Cardiac fibroblast (primary cell): ENCODE measurements around the gene KIF12.

ENCODE experiments used
- DNase-seq, 2 donors: peaks; one replicate each; pipeline versions ENCODE4 v3.0.0 to v3.0.0-alpha.2; 2010; ENCODE audit warnings: low read depth in 2 of 2
- H3K4me3 ChIP-seq, 2 donors: replicated peaks in 1 of 2; 1 replicate in 1 of 2; 2 replicates in 1 of 2; pipeline ENCODE4 v1.5.1; 2011; ENCODE audit warnings: low read depth in 2 of 2, low read length in 2 of 2, mild to moderate bottlenecking in 2 of 2, moderate library complexity in 1 of 2
- CTCF ChIP-seq: IDR thresholded peaks from one replicate; pipeline ENCODE4 v1.5.1; 2011; ENCODE audit warnings: low read depth, mild to moderate bottlenecking, low read length, inconsistent platforms

Gene KIF12

GRCh38 chr9:114051706-114052105 lies 47.4 kb downstream of the KIF12 start:
- DNase-seq = no peak
- no peak overlapping the region for H3K4me3 ChIP-seq
- TF ChIP-seq CTCF = no peak

GRCh38 chr9:114051281-114051680 lies 47.8 kb downstream of the KIF12 start:
- no peak for TF ChIP-seq CTCF
- no peak overlapping the region for H3K4me3 ChIP-seq
- no peak for DNase-seq

- H3K4me3 ChIP-seq = no peak overlapping the region
- TF ChIP-seq CTCF = no peak
Observed at GRCh38 chr9:114050646-114051045, 48.4 kb downstream of the KIF12 start.

GRCh38 chr9:114050226-114050568 lies 48.9 kb downstream of the KIF12 start:
- H3K4me3 ChIP-seq = no peak overlapping the region
- TF ChIP-seq CTCF = no peak
- DNase-seq = no peak

More at GRCh38 chr9:114050646-114051045, 48.4 kb downstream of the KIF12 start:
- DNase-seq = no peak

- no peak overlapping the region for H3K4me3 ChIP-seq
- no peak for TF ChIP-seq CTCF
- no peak for DNase-seq
Observed at GRCh38 chr9:114049441-114050225, 49.5 kb downstream of the KIF12 start.

GRCh38 chr9:114048533-114049415 lies 50.3 kb downstream of the KIF12 start:
- H3K4me3 ChIP-seq = no peak overlapping the region
- DNase-seq = no peak
- TF ChIP-seq CTCF = no peak
